HG02884 (cell line): ENCODE measurements around the gene BLCAP.

Experiments
- ATAC-seq: cut with Tn5 transposase; IDR thresholded peaks from one replicate; pipeline ENCODE4 v1.9.1; 2021; ENCODE audit warnings: mild to moderate bottlenecking, moderate library complexity; ENCODE audit not compliant: unreplicated experiment

Gene BLCAP

GRCh38 chr20:37530696-37531095 is 3.0 kb upstream of the BLCAP start:
- ATAC-seq = no peak

DNA sequence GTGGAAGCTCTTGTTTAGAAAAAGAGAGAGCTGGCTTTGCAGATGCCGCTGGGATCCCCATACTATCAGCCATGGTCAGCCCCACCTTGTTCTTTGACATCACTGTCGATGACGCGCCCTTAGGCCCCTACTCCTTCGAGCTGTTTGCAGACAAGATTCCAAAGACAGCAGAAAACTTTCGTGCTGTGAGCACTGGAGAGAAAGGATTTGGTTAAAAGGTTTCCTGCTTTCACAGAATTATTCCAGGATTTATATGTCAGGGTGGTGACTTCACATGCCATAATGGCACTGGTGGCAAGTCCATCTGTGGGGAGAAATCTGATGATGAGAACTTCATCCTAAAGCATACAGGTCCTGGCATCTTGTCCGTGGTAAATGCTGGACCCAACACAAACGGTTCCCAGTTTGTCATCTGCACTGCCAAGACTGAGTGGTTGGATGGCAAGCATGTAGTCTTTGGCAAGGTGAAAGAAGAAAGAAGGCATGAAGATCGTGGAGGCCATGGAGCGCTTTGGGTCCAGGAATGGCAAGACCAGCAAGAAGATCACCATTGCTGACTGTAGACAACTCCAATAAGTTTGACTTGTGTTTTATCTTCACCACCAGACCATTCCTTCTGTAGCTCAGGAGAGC is 2.4 kb upstream of the BLCAP start:
- ATAC-seq = no peak

- ATAC-seq = no peak
These were observed 1.7 kb upstream of the BLCAP start for GRCh38 chr20:37529214-37529967.

- ATAC-seq = no peak
These were observed 954 bp upstream of the BLCAP start for GRCh38 chr20:37528446-37529213.

DNA sequence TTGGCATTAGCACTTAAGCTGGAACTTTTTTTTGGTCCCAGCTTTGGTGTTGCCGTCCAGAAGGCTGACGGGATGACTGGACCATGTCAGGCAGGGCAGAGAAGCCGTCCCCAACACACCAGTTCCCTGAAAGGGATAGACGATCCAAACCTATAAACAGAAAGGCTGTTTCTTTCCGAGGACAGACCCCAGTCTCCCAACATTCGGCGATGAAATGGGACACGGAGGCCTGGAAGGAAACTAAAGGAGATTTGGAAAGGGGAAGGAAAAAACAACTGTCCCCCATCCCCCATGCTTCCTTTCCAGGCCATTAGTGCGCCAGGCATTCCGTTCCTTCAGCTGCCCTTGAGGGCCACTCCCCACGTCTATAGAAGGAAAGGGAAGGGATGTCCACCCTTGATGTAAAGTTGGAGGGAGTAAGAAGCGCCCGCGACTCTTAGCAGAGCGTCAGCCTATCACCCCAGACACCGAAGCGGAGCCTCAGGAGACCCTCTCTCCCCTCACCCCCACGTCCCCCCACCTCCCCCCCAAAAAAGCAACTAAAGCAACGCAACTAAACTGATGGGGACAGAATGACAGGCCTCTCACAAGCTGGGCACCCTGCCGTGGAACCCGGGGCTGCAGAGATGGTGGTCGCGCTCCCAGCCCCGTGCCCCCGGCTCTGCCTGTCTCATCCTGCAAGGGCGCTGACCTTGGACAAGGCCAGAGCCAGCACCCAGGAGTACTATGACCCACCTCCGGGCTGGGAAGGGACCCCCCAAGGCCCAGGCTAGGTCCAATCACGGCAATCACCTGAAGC is 638 bp downstream of the BLCAP start:
- no peak for ATAC-seq

DNA sequence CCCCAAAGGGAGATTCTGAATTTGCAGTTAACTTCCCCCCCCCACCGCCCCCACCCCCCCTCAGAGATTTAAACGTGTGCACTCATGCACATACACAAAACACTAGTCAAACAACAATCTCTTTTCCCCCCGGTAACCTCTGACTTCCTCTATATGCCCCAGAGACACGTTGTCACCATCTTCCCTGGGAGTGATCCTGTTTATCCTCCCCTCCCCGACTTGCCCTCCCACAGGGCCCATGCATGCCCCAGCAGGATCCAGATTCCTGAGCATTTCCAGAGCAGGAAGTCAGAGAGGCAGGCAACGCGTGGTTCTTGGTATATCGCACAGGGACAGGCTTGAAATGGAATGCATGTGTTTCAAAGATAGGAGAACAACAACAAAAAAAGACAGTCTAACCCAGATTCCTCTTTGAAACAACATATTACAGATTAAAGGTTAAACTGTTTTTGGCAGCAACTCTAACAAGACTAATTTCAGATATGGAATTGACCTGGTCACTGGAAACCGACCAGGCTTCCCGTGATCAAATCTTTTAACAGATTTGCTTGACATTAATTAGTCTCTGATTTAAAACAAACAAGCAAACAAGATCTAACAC is 1.3 kb downstream of the BLCAP start:
- no peak for ATAC-seq

DNA sequence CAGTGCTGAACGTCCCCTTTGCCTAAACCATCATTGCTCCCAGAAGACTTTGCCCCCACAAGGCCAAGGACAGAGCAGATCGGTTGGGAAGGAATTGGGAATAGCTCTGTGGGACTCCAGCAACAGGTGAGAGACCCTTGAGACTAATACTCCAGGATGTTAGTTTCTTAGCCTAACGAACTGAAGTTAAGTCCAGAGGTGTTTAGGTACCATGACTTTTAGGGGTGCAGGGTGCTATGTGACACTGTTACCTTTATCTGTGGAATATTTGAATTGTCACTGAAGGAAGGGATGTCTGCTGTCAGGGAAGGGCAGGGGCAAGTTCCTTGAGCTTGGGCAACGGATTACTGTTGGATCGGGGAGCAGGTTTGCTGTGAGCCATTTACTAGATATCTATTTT is 1.9 kb downstream of the BLCAP start:
- no peak for ATAC-seq

DNA sequence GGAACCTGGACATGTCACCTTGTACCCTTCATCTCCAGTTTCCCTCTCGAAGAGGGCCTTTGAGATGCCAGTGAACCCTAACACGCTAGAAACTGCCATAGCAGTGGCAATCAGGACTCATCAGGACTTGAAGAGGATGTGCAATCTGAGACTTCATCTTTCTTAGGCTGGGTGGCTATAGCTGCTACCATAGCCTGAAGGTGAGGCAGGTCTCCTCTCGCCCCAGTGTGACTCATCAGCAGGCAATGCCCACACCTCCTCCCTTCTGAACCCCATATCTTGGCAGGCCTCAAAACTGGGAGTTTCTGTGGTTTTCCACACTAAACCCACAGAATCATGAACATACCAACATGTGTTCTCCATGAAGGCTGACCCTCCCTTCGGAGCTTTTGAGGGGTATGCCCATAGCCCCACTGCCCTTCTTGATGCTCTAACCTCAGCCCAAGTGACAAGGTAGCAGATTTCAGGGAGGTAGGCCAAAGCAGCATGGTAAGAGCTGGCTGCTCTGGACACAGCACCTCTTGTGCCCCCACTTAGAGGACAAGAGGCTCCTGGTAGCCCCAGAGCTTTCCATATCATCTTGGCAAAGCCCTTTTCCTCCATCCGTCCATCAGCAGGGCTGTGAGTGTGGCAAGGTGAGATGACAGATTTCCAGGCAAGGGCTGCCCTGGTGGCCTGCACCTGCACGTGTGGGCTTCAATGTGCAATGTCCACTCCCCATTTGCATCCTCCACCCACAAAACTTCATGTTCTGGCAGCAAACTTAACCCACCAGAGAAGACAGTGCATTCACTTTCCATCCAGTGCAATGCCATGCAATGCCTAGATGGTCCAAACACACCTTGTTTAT is 2.6 kb downstream of the BLCAP start:
- ATAC-seq = no peak

GRCh38 chr20:37523911-37524700 is 3.6 kb downstream of the BLCAP start:
- ATAC-seq = no peak

DNA sequence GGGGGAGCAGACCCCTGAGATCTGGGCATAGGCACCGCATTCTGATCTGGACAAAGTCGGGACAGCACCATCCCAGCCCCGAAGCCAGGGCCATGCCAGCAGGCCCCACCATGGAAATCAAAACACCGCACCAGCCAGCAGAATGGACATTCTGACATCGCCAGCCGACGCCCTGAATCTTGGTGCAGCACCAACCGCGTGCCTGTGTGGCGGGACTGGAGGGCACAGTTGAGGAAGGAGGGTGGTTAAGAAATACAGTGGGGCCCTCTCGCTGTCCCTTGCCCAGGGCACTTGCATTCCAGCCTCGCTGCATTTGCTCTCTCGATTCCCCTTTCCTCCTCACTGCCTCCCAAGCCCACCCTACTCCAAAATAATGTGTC is 4.7 kb downstream of the BLCAP start:
- ATAC-seq = no peak

- no peak for ATAC-seq
These were observed 5.2 kb downstream of the BLCAP start for GRCh38 chr20:37522260-37523011.

DNA sequence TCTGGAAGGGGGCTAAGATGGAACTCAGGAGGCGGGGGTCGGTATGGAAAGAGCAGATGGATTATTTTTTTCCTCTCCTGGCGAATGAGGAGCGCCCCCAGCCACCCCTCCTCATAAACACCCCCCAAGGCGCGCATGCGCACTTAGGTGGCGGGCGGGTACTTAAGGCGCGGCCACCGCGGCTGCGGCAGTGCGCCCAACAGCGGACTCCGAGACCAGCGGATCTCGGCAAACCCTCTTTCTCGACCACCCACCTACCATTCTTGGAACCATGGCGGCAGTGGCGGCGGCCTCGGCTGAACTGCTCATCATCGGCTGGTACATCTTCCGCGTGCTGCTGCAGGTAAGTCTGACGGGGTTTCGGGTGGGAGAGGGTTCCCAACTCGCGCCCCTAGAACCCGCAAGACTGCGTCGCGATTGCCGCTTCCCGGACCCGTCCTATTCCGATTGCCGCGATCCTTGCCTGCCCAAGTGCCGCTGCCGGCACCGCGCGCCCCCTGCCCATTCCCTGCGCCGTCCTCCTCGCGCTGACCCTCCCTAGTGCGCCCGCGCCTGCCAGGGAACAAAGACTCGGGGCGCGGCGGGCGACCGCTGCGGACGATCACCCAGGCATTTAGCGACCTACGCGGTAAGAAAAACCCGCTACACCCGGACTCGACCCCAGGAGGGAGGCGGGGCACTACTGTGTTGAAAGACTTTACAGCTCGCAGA is 6.5 kb downstream of the BLCAP start, which contains the start of gene NNAT:
Gene NNAT, plus strand, starts transcription at position 190 of the 711 bp plus-strand sequence. Its CDS starts 82 bp downstream, at position 272.
- no peak for ATAC-seq

DNA sequence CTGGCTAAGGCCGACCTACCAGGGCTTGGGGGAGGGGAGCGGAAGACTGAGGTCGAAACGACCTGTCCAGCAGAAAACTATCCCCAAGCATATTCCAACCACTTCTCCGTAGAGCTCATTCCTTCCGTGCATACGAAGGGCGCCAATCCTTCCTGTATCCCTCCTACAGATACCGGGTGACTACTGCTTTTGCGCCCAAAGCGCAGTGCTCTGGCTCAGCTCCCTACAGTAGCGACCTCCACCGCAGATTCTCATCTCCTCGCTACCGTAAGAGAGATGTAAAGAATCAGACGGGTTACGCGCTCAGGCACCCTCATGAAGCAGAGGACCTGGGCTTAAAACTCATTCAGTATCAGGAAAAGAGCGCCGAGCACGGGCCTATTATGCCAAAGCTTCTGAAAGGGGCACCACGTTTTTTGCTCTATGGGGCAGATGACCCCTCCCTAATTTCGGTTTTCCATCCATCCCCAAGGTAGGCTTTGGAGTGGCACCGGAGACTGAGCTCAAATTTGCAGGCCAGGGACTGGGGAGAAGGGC is 7.2 kb downstream of the BLCAP start:
- ATAC-seq = no peak

DNA sequence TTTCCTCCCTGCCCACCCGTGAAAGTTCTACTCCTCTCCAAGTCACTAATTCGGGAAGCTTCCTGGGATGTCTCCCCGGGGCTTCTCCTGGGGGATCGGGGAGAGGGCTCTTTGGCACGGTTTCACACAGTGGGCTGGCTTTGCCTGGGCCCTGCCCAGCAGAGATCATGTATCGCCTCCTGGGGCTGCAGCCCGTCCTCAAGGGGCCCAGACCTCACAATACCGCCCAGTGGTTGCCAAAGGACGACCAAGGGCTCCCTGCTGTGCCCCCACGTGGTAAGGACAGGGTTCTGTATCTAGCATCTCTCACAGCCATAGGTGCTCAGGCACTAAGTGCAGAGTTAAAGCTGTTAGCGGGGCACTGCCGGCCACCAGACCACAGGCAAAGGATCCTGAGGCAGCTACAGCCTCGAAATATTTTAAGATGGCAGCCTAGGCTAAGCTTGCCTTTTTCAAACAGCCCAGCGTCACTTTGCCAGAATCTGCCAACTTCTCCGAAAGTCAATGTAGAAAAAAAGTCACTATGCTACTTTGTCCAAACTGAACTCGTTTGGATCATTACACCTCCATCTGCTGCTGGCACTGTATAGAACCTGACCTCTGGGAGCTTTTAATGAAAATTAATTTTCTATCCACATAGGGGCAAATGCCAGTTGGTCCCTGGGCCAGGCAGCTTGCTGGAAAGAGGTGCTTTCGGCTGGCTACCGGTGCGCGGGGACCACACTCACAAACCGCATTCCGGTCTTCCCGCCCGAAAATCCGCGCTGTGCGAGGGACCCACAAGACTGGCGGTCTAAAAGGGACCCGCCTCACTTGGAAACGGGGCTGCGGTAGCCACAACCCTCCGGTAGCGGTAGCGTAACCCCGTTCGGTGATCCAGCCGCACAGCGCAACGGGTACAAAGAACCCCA is 7.9 kb downstream of the BLCAP start:
- ATAC-seq = no peak

DNA sequence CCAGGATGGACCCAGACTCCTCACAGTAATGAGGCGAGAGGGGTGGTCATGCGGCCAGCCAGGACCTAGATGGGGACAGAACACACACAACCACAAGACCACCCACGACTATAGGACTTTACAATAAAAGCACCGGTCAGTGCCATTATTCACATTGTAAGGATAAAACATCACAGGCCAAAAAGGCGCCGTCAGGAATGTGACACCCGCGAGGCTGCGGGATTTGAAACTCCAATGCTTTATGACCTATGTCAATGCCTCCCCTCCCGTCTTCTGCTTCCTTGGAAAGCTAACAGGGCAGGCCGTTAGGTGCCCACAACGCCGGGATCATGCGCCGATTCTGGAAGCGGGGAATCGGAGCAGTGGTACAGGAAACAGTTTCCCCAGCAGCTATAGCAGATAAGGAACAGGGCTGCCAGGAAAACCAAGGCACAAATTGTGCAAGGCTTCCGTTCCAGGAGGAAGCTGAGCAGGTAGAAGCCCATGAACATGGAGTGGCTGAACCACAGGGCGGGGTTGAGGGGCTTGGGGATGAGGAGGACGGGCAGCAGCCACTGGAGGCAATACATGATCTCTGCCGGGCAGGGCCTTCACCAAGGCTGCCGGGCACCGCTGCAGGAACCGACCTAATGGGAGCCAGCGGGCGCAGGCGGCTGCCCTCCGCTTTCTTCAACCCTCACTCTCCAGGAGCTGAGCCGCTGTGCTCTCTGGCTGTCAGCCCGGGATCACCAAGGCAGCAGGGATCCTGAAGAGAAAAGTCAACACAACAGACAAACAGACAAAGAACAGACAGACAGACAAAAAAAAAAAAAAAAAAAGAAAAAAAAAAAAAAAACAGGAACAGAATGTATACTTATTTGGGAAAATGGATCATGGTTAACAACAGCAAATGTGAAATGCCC is 8.8 kb downstream of the BLCAP start:
- no peak for ATAC-seq
